ENCODE data around the gene RETREG2.
A peak's percentile ranks its signal among the peaks of the same experiment; 100 is the strongest.

Gene RETREG2

GRCh38 chr2:219177552-219178376 lies at the start of gene RETREG2:
Gene RETREG2 (plus strand): TSS chr2:219178275. CDS start chr2:219178353, 78 bp downstream.
- peak; percentile 75 for DNase-seq

- peak; percentile 46 for DNase-seq
Measured at GRCh38 chr2:219128396-219128795, 49.7 kb upstream of the RETREG2 start.

- no peak for DNase-seq
Measured at GRCh38 chr2:219129589-219129988, 48.5 kb upstream of the RETREG2 start.

- no peak for DNase-seq
Measured at GRCh38 chr2:219131327-219131726, 46.7 kb upstream of the RETREG2 start.

GRCh38 chr2:219131744-219132143 lies 46.3 kb upstream of the RETREG2 start:
- no peak for DNase-seq

GRCh38 chr2:219133976-219134375 lies 44.1 kb upstream of the RETREG2 start:
- DNase-seq, result no peak

- no peak for DNase-seq
Measured at GRCh38 chr2:219140722-219141121, 37.4 kb upstream of the RETREG2 start.

GRCh38 chr2:219142329-219142728 lies 35.7 kb upstream of the RETREG2 start:
- no peak for DNase-seq

GRCh38 chr2:219149667-219150066 lies 28.4 kb upstream of the RETREG2 start:
- DNase-seq, result no peak

GRCh38 chr2:219155054-219155644 lies 22.9 kb upstream of the RETREG2 start:
- peak; percentile 61 for DNase-seq

- DNase-seq, result no peak
Measured at GRCh38 chr2:219157396-219157795, 20.7 kb upstream of the RETREG2 start.

- DNase-seq, result no peak
Measured at GRCh38 chr2:219158025-219158424, 20.1 kb upstream of the RETREG2 start.

GRCh38 chr2:219158586-219158985 lies 19.5 kb upstream of the RETREG2 start:
- DNase-seq, result no peak

GRCh38 chr2:219159771-219160185 lies 18.3 kb upstream of the RETREG2 start:
- DNase-seq, result no peak

- DNase-seq, result peak; percentile 91
Measured at GRCh38 chr2:219160186-219161017, 17.7 kb upstream of the RETREG2 start, which contains the start of gene NHEJ1. Gene NHEJ1 (minus strand): TSS chr2:219160815. CDS start chr2:219158362, 2,453 bp downstream.

- no peak for DNase-seq
Measured at GRCh38 chr2:219161097-219161496, 17.0 kb upstream of the RETREG2 start.

GRCh38 chr2:219163156-219163555 lies 14.9 kb upstream of the RETREG2 start:
- DNase-seq, result no peak

GRCh38 chr2:219165058-219165911 lies 12.8 kb upstream of the RETREG2 start:
- DNase-seq, result no peak

- DNase-seq, result no peak
Measured at GRCh38 chr2:219167997-219168396, 10.1 kb upstream of the RETREG2 start.

GRCh38 chr2:219168526-219168925 lies 9.5 kb upstream of the RETREG2 start:
- no peak for DNase-seq

GRCh38 chr2:219168932-219169331 lies 9.1 kb upstream of the RETREG2 start:
- no peak for DNase-seq

GRCh38 chr2:219169930-219170654 lies 8.0 kb upstream of the RETREG2 start, which contains the start of gene SLC23A3:
Gene SLC23A3 (minus strand): TSS chr2:219170029. CDS start chr2:219169984, 45 bp downstream.
- no peak for DNase-seq
